ENCODE measurements around the gene AKAP12.

AKAP12 gene

GRCh38 chr6:151219192-151219591 lies 20.6 kb upstream of the AKAP12 start:
- Histone ChIP-seq H3K4me3 (ENCODE audit: low read depth, low read length, poor library complexity, severe bottlenecking) (no peak overlapping the region), H3K27ac (ENCODE audit: low read depth, low read length, poor library complexity, severe bottlenecking) (no peak overlapping the region), H4K20me1 (ENCODE audit: insufficient read depth, low read length) (no peaks in the 10 kb centered on the region), H3K79me2 (ENCODE audit: insufficient read depth, low read length) (no peaks in the 10 kb centered on the region), H3K36me3 (ENCODE audit: insufficient read depth, low read length) (no peaks in the 10 kb centered on the region), H3K4me1 (ENCODE audit: insufficient read depth, low read length, severe bottlenecking) (no peaks in the 10 kb centered on the region), H2AFZ (ENCODE audit: low read length) (no peak overlapping the region), H3F3A (ENCODE audit: insufficient read depth, low read length) (no peaks in the 10 kb centered on the region), H3K9me3 (ENCODE audit: low read length) (no peaks in the 10 kb centered on the region), H3K9ac (ENCODE audit: low read length) (no peak overlapping the region), H3K9me2 (ENCODE audit: low read depth, low read length) (no peaks in the 10 kb centered on the region), H3K4me2 (ENCODE audit: low read length) (no peak overlapping the region), H3K27me3 (ENCODE audit: insufficient read depth, low read length) (0 out of 2 replicates have a peak, but pooled peaks cover 3% of the 10 kb centered on the region)
- no peak for TF ChIP-seq EZH2 (IDR thresholded peaks at IDR 0.05; ENCODE audit: borderline replicate concordance, low read length)
- TF ChIP-seq, protein P1, sequence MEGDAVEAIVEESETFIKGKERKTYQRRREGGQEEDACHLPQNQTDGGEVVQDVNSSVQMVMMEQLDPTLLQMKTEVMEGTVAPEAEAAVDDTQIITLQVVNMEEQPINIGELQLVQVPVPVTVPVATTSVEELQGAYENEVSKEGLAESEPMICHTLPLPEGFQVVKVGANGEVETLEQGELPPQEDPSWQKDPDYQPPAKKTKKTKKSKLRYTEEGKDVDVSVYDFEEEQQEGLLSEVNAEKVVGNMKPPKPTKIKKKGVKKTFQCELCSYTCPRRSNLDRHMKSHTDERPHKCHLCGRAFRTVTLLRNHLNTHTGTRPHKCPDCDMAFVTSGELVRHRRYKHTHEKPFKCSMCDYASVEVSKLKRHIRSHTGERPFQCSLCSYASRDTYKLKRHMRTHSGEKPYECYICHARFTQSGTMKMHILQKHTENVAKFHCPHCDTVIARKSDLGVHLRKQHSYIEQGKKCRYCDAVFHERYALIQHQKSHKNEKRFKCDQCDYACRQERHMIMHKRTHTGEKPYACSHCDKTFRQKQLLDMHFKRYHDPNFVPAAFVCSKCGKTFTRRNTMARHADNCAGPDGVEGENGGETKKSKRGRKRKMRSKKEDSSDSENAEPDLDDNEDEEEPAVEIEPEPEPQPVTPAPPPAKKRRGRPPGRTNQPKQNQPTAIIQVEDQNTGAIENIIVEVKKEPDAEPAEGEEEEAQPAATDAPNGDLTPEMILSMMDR (IDR thresholded peaks at IDR 0.05; ENCODE audit: low read length): no peak

DNA sequence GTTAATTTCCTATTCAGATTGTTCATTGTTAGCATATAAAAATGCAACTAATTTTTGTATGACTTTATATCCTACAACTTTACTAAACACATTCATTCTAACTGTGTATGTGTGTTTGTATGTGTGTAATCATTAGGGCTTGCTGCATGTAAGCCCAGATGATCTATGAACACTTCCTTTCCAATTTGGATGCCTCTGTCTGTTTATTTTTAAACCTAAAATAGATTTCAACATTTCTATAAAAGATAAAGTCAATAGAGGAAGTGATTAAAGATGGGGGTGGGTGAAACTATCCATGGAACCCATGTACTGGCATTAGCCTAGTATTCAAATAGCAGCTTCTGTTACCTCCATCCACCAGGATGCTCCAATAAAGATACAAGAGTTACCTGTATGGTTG lies 15.7 kb upstream of the AKAP12 start:
- Histone ChIP-seq H3K4me2 (ENCODE audit: low read length) (no peak overlapping the region), H3F3A (ENCODE audit: insufficient read depth, low read length) (no peaks in the 10 kb centered on the region), H3K4me1 (ENCODE audit: insufficient read depth, low read length, severe bottlenecking) (no peaks in the 10 kb centered on the region), H3K9me2 (ENCODE audit: low read depth, low read length) (no peaks in the 10 kb centered on the region), H3K9me3 (ENCODE audit: low read length) (no peaks in the 10 kb centered on the region), H3K36me3 (ENCODE audit: insufficient read depth, low read length) (no peaks in the 10 kb centered on the region), H2AFZ (ENCODE audit: low read length) (no peak overlapping the region), H3K27ac (ENCODE audit: low read depth, low read length, poor library complexity, severe bottlenecking) (no peak overlapping the region), H3K27me3 (ENCODE audit: insufficient read depth, low read length) (0 out of 2 replicates have a peak, but pooled peaks cover 3% of the 10 kb centered on the region), H3K9ac (ENCODE audit: low read length) (no peak overlapping the region), H4K20me1 (ENCODE audit: insufficient read depth, low read length) (no peaks in the 10 kb centered on the region), H3K79me2 (ENCODE audit: insufficient read depth, low read length) (no peaks in the 10 kb centered on the region), H3K4me3 (ENCODE audit: low read depth, low read length, poor library complexity, severe bottlenecking) (no peak overlapping the region)
- TF ChIP-seq EZH2 (IDR thresholded peaks at IDR 0.05; ENCODE audit: borderline replicate concordance, low read length): no peak
- TF ChIP-seq, protein P1 (IDR thresholded peaks at IDR 0.05; ENCODE audit: low read length): no peak

DNA sequence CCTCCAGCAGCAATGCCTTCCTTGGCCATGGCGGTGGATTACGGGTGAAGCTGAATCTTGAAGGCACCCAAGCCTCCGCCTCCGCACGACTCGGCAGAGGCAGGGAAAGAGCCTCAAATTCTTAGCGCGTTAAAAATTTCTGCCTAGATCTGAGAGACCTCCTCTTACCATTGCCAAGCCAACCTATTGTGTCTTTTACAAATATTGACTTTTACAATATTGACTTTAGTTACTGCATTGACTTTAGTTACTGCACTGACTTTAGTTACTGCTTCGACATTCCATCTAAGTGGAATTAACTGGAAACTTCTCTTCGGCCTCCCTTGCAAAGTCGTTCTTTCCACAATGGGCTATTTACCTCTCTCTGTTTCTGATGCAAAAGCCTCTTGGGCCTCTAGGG lies 13.8 kb upstream of the AKAP12 start:
- H3K27ac ChIP-seq (ENCODE audit: low read depth, low read length, poor library complexity, severe bottlenecking): no peak overlapping the region
- no peaks in the 10 kb centered on the region for H3K36me3 ChIP-seq (ENCODE audit: insufficient read depth, low read length)
- H2AFZ ChIP-seq (ENCODE audit: low read length): no peak overlapping the region
- no peaks in the 10 kb centered on the region for H3F3A ChIP-seq (ENCODE audit: insufficient read depth, low read length)
- no peaks in the 10 kb centered on the region for H3K79me2 ChIP-seq (ENCODE audit: insufficient read depth, low read length)
- H3K27me3 ChIP-seq (ENCODE audit: insufficient read depth, low read length): 0 out of 2 replicates have a peak, but pooled peaks cover 3% of the 10 kb centered on the region
- no peak overlapping the region for H3K4me3 ChIP-seq (ENCODE audit: low read depth, low read length, poor library complexity, severe bottlenecking)
- TF ChIP-seq, protein P1 (IDR thresholded peaks at IDR 0.05; ENCODE audit: low read length): no peak
- no peak for TF ChIP-seq EZH2 (IDR thresholded peaks at IDR 0.05; ENCODE audit: borderline replicate concordance, low read length)
- H3K9me3 ChIP-seq (ENCODE audit: low read length): no peaks in the 10 kb centered on the region
- H4K20me1 ChIP-seq (ENCODE audit: insufficient read depth, low read length): no peaks in the 10 kb centered on the region
- no peaks in the 10 kb centered on the region for H3K9me2 ChIP-seq (ENCODE audit: low read depth, low read length)
- H3K9ac ChIP-seq (ENCODE audit: low read length): no peak overlapping the region
- H3K4me2 ChIP-seq (ENCODE audit: low read length): no peak overlapping the region
- no peaks in the 10 kb centered on the region for H3K4me1 ChIP-seq (ENCODE audit: insufficient read depth, low read length, severe bottlenecking)

Measured in OCI-LY1 (cell line).